NCI-H2196 (cell line): ENCODE results near the gene ARHGAP6.
A peak's percentile ranks its signal among the peaks of the same experiment; 100 is the strongest.

ENCODE experiments used
- DNase-seq: peaks from one replicate; lab custom pipeline; 2025; ENCODE audit not compliant: unreplicated experiment; lab: John Stamatoyannopoulos, UW

The ARHGAP6 gene

DNA sequence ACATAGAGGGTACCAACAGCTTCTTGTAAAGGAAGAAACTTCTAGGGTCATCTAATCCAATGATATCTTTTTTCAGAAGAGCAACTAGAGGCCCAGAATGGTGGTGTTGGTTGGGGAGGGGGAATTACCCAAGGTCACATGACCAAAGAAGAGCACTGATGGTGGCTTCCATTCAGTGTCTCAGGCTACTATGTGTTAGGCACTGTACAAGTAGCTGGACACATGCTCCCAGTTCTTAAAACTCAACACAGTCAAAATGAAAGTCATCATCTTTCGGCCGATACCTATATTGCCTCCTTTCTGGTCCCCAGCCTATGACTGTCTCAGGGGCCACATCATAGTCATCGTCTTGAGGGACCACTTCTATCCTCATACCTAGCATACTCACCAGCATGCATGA, 88.1 kb downstream of the ARHGAP6 start:
- DNase-seq, result no peak

DNA sequence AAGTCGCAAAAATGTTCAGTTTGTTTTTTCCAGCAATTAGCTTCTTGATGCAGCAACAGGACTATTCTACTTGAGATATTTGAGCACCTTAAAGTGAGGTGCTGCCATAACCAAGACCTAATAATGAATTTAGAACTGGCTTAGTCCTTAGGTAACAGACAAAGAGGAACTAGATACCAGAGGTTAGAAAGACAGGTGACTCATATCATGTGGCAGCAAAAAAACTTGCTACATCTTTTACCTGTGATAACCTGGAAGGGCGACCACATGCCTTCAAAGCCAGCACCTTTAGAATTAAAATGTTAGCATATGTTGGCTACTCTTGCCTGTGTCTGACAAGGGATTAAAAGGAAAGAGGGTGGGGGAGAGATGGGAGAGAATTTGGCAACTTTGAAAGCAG, 90.4 kb downstream of the ARHGAP6 start:
- DNase-seq, result no peak

DNA sequence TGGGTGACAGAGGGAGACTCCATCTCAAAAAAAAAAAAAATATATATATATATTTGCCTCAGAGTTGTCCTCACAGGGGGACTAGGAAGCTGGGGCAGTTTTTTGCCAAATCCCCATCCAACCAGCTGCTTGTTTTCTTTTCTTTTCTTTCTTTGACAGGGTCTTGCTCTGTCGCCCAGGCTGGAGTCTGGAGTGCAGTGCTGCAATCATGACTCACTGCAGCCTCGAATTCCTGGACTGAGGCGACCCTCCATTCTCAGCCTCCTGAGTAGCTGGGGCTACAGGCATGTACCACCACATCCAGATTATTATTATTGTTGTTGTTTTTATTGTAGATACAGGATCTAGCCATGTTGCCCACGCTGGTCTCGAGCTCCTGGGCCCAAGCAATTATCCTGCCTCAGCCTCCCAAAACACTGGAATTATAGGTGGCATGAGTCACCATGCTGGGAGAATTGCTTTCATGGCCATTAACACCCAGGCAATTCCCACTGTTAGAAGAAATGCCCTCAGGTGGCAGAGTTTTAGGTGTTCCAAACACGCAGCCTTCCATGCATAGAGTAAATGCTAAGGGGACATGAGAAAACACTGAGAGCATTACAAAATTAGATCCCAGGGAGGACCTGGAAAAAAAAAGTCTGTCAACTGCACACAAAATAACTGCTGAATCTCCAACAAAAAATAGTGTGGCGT, 98.0 kb downstream of the ARHGAP6 start:
- DNase-seq, result no peak

DNA sequence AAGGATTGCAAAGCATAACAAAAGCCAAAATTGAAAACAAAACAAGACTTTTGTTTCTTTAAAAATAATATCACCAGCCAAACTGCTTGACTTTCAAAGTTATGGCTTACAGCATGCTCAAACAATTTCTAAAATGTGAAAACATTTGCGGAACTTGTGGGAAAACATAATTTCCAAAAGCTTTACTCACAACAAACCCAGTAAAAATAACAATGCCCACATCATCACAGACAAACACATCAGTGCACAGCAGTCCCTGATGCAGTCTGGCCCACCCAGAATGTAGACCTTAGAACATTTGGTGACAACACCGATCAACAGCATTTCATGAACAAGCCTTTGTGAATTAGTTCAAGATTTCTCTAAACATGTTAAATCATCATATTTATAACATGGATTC, 98.9 kb downstream of the ARHGAP6 start:
- no peak for DNase-seq

DNA sequence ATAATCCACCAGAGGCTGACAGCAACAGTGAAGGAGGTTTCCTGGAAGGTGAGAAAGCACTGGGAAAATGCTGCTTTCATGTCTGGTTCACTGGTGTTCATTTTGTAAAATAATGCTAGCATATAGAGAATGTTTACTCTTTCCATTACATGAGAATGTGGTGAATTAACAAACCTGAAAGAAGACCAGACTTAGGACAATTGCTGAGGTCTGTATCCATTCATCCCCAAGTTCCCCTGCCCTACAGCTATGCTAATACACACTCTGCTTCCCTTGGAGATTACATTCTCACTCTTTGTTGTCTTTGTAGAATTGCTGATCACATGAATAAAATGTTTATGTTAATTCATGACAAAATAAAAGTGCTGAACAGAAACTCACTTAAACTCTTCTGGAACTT, 99.5 kb downstream of the ARHGAP6 start:
- DNase-seq, result no peak

DNA sequence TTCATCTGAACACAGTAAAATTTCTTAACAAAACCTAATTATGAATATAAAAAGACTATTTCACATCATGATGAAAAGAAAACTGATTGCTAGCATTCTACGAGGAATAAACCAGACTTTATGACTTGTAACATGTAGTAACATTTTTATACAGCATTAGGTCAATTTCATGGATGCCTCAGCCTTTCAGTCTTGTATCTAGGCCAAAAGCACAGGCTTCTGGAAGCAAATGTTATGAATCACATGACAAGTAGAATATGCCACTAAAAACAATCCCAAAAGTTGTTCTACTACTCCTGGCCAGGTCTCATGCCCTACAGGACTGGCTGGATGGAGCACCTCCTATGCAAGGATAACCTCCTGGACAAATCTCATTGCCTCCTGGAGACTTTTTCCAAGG, 101.2 kb downstream of the ARHGAP6 start:
- DNase-seq, result no peak

DNA sequence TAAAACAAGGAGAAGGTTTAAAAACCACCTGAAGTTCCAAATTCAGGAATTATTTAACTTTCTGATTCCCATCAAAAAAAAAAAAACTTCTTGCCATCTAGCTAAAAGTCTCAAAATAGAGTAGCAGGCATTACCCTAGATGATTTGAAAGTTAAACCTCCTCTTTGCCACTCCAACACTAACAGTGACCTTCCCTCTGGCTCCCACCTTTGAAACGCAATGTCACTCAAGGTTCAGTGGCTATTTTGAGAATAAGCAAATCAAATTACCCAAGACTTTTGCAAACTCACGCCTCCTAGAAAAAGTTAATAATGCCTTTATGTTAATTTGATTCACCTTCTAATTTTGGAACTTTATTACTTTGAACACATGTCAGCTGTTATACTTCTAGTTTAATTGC, 103.2 kb downstream of the ARHGAP6 start:
- no peak for DNase-seq

DNA sequence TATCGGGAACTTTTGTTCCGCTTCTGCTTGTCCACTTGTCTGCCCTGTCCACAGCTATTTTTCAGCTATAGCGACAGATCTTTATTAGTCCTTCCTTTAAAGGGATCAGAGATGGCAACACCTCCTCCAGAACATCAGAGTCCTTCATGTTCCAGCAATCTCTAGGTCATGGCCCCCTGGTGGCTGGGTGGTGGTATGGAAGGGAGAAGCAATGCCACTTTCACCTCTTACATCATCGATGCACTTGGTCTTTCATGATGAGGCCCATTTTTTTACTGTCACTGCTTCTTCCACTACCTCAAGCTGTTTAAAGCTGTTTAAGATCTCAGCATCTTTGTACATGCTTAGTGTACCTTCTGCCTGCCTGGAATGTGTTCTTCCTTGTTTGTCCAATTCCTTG, 106.7 kb downstream of the ARHGAP6 start:
- no peak for DNase-seq

DNA sequence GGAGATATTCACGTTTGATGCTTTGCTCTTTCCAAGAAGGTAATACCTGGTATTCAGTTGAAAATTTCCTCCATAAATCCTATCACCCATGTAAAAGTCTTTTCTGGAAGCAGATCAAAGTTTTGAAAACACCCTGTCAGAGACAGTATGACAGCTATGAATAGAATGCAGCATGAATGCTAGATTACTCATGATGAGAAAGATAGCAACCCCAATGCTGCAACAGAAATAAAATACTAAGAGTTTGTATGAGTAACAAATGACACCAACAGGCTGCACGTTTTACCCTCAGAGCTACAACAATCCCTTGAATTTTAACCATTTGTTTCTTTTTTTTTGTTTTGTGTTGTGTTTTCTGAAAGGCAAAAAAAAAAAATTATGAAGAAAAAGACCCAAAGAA, 108.6 kb downstream of the ARHGAP6 start:
- DNase-seq, result no peak

DNA sequence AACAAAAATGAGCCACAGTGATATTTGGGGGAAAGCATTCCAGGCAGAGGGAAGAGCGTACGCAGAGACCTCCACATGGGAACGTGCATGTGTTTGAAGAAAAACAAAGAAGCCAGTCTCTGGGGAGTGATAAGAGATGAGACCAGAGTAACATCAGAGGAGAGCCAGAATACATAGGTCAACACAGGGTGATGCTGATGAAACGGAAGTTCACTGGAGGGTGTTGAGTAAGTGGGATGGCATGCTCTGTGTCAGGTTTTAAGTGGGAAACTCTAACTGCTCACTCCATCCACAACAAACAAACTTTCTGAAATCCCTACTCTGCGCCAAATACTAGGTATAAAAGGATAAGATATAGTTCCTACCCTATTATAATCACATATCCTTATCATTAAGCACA, 110.0 kb downstream of the ARHGAP6 start:
- DNase-seq, result no peak

DNA sequence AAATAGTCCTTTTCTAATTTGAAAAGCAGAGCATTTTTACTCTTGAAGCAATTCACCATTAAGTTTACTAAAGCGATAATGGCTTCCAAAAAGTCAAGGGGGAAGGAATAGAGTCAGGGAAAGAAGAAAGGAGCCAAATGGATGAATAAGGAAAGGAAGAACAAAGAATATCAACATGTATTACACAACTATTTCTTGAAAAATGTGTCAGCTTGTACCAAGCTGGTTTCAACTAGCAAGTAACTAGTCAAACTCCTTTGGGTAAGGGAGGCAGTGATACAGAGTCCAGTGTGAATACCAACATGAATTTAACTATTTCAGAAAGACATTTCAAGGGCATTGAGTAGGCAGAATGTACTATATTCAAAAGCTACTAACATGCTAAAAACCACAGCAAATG, 112.1 kb downstream of the ARHGAP6 start:
- DNase-seq, result no peak

DNA sequence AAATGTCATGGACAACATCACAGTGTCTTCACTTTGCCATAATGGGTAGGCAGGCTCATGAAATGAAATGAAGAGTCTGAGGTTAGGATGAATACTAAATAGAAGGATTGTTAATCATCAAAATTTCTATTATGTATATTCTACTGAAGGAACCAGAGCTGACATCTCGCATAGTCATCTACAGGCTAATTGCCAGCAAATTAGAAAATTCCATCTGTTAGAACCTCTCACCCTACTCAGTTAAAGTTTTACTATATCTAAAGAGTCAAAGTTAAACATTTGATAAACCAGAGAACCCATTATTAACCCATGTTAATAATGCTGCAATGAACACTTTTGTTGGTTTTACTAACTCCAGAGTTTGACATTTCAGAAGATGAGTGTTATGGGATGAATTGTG, 114.6 kb downstream of the ARHGAP6 start:
- no peak for DNase-seq

DNA sequence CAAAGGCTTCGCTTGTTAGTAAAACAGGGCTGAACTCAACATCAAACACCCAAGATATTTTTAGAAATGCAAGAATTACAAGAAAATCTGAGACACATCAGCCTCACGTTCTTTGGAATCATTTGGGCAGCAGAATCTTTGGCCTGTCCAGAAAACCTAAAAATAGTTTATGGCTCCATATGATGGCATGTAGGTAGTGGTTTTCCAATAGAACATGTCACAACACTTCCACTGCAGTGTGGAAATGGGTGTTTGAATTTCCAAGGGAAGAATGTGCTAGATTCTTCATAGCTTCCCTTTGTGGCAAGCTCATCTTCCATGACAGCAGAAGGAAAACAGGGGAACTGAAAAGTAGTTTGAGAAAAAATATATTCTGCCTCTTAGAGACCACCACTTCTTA, 118.8 kb downstream of the ARHGAP6 start:
- DNase-seq, result no peak

DNA sequence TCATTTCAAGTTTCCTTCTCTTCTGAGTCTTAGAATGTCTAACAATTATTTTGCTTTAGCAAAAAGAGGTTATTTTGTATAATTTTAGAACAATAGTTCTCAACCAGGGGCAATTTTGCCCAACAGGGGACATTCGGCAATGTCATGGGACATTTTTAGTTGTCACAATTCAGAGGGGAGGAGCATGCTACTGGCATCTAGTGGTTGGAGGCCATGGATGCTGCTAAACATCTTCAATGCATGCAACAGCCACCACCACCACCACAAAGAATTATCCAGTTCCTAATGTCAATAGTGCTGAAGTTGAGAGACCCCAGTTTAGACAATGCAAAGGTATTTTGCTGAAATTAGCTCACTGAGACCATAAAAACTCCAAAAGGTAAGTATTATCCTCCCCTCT, 122.5 kb downstream of the ARHGAP6 start:
- DNase-seq, result no peak

DNA sequence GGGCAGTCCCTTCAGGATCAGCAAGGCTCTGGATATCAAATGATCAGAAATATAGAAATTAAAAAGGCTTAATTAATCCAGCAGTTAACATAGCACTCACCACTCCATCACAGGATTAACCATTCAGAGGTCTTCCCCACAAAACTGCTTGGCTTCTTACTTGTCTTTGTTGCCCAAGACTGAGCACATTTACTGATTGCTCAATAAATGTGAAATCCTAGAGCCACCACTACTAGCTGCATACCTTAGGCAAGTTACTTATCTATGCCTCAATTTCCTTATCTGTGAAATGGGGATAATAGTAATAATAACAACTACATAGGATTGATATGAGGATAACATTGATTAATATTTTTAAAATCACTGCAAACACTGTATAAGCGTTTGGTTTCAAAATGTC, 124.2 kb downstream of the ARHGAP6 start:
- DNase-seq, result no peak

DNA sequence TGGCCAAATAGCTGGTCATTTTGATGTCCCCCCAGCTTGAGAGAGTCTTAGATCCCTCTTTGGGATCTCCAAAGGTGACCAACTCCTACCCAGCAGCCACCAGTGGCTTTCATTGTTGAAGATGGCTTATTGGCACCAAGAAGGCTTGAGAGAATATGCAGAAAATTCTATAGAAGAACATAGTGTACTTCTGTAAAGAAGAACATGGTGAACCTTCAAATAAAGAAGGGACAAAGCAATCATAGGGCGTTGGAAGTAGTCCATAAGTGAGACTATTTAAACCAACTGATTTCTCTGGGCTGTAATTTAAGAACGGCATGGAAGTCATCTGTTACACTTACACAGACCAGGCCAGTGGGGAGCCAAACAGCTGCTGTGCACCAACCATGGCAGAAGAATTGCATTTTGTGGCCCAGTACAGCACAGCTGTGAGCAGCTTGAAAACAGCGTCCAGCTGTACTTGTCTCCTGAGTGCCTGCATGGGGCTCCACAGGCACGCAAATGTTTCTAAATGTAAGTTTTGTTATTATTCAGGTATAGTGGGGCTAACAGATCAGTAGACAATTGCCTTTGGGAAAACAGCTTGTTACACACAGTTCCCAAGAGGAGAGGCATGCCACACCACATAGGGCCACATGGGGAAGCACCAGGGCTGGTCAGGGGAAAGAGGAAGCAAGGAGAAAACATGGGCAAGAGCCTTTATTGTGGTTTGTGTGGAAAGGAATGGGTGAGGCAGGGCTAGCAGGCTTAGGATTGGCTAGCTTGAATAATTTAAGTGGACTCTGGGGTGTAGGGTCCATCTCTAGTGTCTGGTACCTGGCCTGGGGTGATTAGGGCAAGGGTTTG, 125.0 kb downstream of the ARHGAP6 start:
- DNase-seq, result no peak

DNA sequence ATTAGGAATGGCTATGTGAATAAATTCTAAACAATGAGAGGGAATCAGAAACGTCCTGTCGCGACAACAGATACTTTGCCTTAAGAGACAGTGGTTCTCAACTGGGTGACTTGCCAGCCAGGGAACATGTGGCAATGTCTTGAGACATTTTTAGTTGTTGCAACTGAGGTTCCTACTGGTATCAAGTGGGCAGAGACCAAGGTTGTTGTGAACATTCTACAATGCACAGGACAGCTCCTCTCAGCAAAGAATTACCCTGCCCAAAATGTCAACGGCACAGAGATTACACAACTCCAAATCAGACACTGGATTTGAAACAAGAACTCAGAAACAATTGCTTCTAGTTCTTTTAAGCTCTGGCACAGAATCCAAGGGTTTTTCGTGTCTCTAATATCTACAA, 128.6 kb downstream of the ARHGAP6 start:
- no peak for DNase-seq

DNA sequence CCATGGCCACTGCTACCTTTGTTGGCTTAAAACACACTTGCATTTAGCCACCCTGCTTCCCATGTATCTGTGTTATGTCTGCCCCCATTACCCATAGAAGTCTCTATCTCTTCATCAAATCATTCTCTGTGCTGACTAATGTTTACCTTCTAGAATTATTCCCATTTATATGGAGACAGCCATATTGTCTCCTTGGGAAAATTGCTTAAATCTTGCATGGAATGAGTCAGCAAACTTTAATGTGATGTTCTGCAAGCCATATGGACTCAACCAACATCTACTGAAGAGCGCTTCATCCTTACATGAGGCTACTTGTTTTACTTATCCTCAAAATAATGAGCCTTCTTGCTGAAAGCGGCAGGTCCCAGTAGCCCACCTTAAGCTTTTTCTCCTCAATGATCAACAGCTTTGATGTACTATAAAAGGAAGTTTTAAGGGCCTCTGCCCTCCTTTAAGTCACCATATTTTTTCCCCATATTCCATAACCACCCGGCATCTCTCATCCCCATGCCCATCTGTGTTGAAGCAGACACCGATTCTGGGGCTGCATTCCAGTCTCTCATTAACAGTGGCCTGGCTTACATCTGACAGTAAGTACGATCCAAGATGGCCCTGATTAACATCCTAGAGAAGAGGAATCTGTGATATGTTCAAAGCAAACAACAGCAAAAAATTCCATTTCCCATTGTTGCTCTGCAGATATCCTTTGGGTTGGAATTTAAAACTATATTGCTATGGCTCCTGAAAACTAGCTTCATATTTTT, 130.4 kb downstream of the ARHGAP6 start:
- no peak for DNase-seq

DNA sequence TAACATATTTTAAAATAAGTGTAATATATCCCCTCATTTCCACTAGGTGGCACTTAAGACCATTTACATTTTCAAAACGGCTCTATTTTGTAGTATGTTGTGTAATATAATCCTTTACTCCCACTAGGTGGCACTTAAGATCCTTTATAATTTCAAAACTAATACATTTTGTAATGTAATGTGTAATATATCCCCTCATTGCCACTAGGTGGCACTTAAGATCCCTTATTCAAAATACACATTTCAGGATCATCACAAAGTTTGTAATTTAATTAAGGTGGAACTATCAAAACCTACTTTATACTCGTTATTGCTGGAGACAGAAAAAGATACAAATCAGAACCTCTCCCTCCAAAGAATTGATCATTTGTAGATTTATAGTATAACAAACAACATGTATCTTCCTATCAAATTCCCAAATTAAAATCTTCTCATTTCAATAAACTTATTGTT, 132.5 kb downstream of the ARHGAP6 start:
- DNase-seq, result peak; percentile 45

DNA sequence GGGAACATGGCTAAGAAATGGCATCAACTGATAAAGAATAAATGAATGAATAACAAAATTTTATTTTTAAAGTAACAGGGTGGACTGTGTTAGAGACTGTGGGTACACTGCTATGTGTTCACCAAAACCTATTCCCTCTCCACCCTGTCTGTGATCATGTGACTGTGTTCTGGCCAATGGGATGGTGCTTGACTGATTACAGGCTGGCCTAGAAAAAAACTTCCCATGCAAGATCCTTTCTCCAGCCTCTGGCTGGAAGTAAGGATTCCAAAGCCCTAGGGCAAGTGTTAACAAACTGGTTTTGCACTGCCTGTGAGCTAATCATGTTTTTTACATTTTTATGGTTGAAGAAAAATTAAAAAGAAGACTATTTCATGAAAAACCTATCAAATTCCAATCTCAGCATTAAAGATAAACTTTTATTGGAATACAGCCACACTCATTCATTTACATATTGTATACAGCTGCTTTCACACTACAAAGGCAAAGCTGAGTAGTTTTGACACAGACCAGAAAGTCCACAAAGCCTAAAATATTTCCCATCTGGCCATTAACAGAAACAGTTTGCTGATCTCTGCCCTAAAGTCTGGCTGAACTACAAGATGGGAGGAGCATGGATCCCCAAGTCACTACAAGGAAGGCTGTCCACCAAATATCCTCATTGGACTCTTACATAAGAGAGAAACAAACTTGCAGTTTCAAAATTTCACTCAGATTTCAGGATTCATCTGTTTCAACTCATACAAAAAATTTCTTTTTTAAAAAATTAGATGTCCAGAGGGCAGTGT, 133.2 kb downstream of the ARHGAP6 start:
- no peak for DNase-seq

DNA sequence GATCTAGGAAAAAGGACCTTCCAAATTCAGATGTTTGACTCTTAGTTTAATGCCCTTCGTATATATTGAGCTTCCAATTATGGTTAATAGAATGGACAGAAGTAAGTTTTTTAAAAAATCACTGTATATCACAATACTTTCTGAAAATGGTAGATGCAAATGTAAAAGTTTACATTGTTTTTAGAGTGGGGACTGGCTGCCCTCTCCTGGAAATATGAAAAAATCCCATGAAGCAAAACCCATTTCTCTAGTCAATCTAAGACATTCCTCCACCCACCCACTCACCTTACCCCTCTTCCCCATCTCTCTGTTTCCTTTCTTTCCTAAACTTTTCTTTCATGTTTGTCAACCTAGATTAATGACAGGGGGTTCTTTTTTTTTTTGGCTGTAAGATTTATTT, 134.5 kb downstream of the ARHGAP6 start:
- no peak for DNase-seq
